NCI-H1930 (cell line): ENCODE measurements around the gene SHOC1.
"Not testable (repeated sequence)": the region's sequence is repeated elsewhere in the genome, so short reads cannot be mapped to it uniquely, and the experiment has no call there.

Experiments used
- DNase-seq, 2 experiments: peaks; one replicate each; lab custom pipeline; 2025; lab: John Stamatoyannopoulos, UW

Gene SHOC1

DNA sequence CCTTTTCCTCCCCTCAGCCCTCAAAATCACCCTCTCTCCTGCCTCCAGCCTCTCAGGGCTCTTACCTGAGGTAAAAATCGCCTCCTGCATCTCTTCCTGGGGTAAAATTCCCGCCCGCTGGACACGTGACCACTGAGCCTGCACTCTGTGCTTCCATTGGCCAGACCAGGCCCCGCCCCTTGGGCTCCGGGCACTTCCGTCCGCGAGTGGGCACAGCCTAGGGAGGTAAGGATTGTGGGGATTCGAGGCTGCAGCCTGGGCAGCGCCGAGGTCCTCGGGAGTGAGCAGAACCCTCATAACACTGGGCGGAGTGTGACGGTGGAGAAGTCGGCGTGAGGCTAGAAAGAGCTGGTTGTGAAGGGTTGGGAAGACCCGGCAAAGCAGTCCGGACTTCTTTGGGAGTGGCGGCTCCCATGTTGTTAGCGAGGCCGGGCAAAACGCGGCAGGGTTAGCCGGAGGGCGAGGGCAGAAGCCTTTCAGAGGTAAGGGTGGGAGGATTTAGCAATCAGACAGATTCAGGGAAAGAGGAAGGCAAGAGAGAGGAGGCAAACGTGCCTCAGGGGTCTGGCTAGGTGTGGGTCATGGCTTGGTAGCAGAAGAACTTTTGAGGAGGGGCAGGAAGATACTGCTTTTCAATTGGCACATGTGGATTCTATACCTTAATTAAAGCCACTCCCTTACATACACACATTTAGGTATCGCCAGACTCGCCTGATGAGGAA, at the start of gene SHOC1:
TSS of gene SHOC1 (minus strand) at position 103 of the 722 bp plus-strand sequence. CDS start 3,519 bp downstream, outside the sequence.
- DNase-seq = no peak

DNA sequence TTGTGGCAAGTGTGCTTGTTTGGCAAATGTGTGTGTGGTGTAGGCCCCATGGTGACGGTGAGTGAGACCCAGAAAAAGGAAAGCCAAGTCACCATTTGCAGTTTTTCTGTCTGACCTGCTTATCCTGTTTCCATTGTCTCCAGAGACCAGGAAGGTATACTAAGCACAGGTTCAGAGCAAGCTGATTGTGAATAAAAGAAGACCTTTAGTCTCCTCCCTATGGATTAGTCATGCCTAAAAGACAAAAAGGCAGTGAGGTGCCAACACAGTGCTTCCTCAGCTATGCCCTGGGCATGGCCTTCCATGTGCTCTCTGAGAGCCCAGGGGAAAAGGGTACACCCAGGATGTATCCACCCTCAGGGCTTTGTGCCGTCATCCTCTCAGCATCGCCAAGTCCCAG, 49.2 kb upstream of the SHOC1 start:
- no peak for DNase-seq

DNA sequence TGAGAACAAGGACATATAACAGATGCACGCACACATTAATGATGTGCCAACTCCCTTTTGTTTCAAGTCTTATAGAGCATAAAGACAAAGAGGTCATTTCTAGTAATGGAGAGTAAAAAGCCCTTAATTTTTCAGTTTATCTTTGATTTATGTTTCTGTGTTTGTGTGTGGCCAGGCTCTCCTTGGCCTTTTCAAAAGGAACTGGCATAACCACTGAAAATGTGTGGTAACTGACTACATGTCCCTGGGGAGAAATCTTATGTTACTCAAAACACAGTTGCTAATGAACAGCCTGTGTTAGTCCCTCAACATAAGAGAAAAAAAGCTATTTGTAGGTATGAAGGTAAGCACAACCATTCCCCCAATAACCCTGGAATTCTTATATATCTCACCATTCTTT, 47.6 kb upstream of the SHOC1 start:
- DNase-seq = no peak

DNA sequence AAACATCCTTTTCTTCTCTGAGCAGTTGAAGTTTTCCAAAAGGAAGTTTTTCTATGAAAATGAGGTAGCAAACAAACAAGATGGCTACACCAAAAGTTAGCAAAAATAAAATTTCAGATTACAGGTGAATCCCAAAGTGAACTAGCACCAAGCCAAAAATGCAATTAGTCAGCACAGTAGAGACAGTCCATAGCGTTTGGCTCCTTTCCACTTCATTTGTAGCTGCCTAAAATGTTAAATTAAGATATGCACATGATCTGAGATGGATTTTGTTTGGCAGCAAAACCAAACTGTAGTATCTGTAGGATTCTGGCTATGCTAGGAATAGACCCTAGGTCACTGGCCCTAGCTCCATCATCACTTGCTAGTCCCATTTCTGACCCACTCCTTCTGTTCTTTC, 45.7 kb upstream of the SHOC1 start:
- no peak for DNase-seq

DNA sequence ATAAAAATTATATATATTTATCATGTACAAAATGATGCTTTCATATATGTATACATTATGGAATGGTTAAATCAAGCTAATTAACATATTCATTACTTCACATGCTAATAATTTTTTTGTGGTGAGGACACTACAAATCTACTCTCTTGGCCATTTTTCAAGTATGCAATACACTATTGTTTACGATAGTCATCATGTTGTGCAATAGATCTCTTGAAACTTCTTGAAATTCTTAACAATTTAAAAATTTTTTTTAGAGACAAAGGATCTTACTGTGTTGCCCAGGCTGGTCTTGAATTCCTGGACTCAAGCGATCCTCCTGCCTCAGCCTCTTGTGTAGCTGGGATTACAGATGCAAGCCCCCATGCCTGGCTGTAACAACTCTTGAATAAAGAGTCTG, 45.2 kb upstream of the SHOC1 start:
- DNase-seq = no peak

DNA sequence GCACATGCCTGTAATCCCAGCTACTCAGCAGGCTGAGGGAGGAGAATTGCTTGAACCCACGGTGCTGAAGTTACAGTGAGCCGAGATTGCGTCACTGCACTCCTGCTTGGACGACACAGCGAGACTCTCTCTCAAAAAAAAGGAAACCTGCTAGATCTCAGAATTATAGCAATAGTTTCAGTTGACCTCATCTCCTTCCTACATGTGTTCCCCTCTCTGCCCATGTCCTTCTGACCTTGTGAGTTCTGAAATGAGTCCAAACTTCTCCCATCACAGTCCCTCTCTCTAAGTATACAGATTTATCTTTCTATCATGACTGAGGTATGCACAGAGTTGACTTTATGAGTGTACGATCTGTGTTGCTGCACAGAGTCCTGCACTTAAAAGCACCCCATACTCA, 44.6 kb upstream of the SHOC1 start:
- no peak for DNase-seq

DNA sequence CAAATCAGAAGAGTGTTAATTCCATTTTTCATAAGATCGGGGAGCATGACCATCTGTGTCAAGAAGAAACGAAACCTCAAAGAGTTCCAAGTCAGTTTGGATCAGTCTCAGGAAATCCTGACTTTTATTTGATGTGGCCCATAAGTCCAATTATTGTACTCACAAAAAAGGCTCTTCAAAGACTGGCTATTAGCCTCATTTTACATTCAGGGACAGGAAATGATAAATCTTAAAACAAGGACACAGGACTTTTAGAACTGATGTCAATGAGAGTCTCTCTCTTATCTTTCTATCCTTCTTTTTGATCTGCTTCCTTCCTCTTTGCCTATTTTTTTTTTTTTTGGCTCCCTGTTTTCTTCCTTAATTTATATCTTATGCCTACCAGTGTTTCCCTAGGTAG, 43.7 kb upstream of the SHOC1 start:
- DNase-seq = no peak

DNA sequence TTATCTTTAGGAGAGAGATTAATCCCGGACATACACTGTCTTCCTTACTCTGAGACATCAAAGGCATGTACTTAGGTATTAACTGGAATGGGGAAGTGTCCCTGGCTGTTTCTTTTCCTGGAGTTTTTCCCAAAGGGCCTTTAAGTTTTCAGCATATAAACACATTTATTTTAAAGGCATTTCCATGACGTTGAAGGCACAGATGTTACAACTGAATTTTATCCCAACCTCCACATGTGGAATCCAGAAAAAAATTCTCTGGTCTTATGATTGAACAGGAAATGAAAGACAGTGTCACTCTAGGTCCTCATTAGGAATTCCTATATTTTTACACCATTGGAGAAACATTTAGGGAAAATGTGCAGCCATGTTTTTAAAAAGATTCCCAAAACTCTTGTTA, 41.6 kb upstream of the SHOC1 start:
- DNase-seq = no peak

DNA sequence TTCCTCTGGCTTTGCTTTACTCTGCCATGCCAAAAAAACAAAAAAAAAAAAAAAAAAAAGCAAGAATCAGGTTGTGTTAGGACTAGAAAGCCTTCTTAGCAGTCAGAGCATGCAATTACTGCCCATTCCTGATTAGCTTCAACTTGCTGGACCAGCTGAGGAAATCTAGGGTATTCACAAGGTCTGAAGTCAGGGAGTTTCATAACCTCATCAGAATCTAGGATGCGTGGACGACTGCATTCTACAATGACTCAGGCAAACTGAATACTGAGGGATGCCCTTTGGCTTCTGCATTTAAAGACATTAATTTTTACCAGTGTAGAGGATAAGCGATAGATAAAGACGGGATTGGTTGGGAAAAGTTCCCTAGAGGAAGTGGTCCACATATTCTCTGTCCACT, 39.2 kb upstream of the SHOC1 start:
- DNase-seq = no peak

DNA sequence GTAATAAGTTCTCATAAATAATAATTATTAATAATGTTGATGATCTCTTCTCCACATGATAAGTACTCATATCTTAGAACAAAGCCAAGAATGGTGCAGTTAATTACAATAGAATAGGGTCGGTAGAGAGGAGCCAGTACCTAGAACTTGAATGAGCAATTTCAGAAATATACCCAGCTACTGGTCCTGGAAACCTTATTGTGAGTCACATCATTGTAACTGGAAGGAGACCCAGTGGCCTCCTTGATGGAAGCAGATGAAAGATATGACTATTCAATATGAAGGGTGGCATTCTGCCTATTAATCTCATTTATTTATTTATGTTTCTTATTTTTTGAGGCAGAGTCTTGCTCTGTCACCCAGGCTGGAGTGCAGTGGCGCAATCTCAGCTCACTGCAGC, 37.7 kb upstream of the SHOC1 start:
- DNase-seq = no peak

DNA sequence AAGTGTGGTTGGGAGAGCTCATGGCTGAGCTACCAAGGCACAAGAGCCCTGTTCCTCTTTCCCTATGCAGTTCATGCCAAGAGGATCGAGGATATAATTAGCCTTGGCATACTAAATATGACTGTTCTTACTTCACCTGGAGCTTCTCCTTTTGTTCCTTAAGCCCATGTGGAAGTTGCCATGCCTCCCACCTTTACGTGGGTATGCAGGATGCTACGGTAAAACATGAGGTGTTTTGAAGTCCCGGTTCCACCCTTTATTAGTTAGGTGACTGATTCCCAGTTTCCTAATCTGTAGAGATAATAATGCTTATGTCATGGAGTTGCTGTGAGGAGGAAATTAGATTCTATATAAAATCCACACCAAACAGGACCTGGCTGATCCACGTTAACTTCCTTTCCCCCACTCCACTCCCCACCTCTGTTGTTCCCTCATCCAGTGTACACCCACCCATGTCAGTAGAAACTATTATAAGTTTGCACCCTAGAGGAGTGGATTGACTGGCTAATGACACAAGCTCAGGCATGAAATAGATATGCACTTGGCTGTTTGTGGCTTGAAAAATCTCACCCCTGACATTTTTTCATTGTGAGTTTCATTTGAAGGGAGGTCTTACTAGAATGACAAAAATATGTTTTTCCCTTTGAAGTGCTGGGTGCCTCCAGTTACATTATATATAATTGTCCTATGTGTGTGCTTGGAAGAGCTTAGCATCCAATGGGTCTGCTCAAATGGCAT, 36.8 kb upstream of the SHOC1 start:
- no peak for DNase-seq

DNA sequence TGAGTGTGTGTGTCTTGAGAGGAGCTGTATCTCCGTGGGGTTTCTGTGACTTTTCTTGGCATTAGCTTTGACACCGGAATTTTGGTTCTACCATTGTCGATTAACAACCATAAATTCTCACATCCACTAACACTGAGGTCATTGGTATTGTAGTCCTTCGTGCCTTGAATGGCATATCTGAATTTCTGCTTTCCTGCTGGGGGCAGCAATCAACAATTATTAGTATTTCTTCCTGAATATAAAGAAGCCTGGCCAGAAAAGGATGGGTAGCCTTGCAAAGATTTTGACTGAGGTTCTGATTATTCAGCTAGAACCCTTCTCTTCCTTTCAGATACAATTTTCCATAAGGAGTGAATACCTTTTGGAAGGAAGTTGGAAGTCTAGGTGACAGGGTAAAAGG, 33.5 kb upstream of the SHOC1 start:
- no peak for DNase-seq

DNA sequence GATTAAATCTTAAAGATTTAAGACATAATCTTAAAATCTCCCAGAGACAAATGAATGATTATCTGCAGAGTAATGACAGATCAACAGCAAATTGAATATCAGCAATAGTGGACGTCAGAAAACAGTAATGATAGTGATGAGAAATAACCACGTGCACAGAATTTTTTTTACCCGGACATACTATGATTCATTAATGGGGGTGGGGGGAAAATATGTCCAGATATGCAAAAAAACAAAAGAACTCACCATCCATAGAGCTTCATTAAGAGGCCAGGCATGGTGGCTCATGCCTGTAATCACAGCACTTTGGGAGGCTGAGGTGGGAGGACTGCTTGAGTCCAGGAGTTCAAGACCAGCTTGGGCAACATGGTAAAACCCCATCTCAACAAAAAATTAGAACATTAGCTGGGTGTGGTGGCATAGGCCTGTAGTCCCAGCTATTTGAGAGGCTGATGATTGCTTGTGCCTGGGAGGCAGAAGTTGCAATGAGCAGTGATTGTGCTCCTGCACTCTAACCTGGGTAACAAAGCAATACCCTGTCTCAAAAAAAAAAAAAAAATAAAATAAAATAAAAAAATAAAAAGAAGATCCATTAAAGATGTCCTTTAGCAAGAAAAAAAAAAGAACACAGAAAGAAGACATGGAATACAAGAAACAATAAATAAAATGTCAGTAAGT, 30.9 kb upstream of the SHOC1 start:
- DNase-seq = no peak

DNA sequence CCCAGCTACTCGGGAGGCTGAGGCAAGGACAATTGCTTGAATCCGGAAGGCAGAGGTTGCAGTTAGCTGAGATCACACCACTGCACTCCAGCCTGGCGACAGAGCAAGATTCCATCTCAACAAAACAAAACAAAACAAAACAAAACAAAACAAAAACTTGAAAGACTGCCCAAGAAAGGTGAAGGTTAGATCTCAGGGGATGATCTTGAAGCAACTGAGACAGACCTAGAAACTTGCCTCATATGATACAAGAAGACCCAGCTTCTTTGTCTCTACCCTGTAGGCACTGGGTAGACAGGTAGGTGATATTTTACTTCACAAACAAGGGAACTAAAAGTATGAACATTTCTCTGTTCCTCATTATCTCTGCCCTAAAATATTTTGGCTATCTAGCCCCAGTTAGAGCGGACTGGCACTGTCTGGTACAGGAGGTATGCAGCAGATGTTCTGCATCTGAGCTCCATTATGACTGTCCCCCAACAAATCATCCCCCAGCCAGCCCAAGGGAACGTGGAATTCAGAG, 26.3 kb upstream of the SHOC1 start:
- no peak for DNase-seq

DNA sequence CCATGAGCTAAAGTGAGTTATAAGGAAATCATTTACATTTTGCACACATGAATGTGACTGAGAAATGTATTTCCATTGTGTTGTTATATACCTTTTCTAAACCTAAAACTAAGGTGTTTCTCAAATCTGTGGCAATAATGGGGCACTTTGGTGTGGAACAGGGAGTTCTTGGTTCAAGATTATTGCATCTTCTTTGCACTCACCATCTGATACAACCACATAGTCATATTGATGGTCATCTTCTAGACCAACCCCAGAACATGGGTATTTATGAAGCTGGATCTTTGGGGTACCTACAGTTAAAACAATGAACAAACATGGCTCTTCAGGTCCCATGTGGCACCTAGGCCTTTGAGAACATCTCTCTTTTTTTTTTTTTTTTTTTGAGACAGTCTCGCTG, 24.6 kb upstream of the SHOC1 start:
- DNase-seq = no peak

DNA sequence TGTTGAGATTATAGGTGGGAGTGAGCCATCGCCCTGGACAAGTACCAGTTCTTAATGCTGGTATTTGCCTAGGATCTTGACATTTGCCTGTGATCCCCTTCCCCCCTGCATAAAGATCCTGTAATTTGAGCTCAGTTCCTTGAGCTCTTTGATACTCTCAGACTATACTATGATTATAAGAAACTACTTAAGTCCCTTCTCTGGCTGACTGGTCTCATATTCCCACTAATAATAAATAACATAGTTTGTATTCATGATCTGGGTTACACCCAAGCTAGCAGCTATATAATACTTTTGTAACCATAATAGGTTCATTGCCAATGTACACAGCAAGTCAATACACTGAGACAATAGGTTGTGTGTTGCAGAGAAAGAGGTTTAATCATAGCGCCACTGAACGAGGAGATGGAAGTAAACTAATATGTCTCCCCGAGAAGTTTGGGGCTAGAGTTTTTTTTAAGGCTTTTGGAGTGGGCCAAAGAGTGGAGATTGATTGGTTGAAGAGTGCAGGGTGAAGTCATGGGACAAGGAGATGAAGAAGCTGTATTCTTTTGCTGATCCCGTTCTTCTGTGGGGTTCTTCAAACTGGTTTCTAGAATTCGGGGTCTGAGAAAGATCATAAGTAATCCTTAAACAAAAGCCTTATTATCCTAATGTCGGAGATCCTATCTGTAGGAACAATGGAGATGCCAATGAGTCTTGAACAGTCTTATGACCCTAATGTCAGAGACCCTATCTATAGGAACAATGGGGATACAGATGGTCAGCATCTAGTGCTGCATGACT, 20.7 kb upstream of the SHOC1 start:
- DNase-seq = no peak

DNA sequence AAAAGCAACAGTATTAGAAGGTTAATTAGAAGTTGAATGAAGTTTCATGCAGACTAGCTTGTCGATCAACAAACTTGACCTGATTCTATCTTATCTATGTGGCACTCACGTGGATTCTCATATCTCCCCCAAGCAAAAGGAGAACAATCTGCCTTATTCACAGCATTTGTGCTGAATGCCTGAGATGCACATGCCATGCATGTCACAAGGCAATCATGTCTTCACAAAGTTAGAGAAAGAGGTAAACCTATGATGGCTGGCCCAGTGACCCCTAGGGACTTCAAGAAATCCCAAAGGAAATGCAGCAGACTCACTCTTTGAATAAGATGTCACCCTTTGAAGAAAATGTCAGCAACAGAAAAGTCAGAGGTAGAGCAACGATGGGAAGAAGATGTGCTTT, 17.6 kb upstream of the SHOC1 start:
- no peak for DNase-seq

DNA sequence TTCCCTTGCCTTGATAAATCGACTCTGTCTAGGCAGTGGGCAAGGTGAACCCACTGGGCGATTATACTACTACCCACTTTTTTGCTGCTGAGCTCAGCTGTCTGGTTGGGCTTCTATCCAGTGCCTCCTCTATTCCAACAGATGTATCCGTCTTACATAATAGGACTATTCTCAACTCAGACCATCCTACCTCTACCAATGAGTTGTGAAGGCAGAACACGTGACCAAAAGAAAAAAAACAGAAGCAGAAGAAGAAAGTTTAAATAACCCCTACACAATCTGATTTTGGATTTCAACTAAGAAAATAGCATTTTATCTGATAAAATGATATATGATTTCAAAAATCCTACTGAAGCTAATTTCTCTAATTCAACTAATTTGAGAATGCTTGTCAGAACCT, 16.2 kb upstream of the SHOC1 start:
- DNase-seq = no peak

DNA sequence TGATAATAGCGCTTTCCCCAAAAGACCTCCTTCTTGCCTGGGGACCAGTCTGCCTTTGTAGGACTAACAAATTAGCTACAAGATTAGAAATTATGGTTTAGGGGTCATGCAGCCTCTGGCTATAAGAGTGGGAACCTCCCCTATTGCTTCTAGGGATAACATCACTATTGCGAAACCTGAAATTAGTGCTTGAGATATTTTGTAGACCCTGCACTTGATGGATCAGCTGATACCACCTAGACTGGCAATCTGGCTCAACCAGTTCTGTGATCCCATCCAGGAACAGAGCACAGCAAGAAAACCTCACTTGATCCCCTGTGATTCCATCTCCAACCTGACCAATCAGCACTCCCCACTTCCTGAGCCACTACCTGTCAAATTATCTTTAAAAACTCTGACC, 15.7 kb upstream of the SHOC1 start:
- not testable (repeated sequence) for DNase-seq

DNA sequence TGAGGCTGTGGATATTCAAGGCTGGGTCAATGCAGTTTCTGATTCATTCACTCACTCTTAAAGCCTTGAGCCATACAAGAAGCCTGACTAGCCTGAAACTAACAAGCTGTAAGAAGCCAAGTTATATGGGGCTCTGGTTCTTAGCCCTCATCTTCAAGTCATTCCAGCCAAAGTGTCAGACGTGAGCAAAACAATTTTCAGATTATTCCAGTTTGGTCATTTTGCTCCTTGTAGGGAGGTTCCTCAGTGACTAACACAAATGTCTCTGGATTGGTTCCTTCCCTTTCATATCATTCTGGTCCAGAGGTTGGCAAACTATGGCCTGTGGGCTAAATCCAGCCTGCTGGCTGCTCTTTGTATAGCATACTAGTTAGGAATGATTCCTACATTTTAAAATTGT, 12.5 kb upstream of the SHOC1 start:
- no peak for DNase-seq

DNA sequence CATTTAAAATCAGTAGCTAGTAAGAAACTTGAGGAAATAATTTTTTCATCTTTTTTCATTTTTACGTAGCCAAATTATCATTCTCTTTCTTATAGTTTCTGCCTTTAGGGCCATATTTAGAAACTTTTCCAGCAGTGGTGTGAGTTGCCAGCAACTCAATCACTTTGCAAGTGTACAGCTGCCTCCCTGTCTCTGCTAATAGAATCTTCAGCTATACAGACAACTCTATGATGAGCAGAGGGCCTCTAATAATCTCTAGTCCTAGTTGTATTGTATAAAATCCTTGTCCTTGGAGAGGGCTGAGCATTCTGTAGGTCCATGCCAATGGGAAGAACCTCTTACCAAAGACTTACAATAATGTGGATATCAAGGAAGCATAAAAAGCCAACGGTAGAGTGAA, 11.5 kb upstream of the SHOC1 start:
- DNase-seq = no peak

DNA sequence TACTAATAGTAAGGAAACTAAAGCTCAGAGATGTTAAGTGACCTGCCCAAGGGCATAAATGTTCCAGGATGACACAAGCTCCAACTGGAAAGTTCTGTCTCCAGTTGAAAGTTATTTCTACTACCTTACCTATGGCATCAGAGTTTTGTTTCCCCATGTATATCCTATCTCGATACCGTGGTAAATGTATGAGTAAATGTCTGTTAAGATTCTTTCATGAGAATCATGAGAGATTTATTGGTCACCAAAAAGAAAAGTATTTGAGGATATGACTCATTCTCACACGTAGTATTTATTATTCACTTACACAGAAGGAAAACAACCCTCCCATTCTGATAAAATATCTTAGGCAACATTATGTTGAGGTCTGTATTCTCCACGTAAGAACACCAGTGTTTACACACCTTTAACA, 11.1 kb upstream of the SHOC1 start:
- DNase-seq = no peak
